HG03175 (cell line): ENCODE results near the gene ADRB2.

ENCODE experiments used
- ATAC-seq: cut with Tn5 transposase; IDR thresholded peaks from one replicate; pipeline ENCODE4 v1.9.1; 2021; ENCODE audit warnings: mild to moderate bottlenecking, moderate library complexity; ENCODE audit not compliant: unreplicated experiment

Gene ADRB2

DNA sequence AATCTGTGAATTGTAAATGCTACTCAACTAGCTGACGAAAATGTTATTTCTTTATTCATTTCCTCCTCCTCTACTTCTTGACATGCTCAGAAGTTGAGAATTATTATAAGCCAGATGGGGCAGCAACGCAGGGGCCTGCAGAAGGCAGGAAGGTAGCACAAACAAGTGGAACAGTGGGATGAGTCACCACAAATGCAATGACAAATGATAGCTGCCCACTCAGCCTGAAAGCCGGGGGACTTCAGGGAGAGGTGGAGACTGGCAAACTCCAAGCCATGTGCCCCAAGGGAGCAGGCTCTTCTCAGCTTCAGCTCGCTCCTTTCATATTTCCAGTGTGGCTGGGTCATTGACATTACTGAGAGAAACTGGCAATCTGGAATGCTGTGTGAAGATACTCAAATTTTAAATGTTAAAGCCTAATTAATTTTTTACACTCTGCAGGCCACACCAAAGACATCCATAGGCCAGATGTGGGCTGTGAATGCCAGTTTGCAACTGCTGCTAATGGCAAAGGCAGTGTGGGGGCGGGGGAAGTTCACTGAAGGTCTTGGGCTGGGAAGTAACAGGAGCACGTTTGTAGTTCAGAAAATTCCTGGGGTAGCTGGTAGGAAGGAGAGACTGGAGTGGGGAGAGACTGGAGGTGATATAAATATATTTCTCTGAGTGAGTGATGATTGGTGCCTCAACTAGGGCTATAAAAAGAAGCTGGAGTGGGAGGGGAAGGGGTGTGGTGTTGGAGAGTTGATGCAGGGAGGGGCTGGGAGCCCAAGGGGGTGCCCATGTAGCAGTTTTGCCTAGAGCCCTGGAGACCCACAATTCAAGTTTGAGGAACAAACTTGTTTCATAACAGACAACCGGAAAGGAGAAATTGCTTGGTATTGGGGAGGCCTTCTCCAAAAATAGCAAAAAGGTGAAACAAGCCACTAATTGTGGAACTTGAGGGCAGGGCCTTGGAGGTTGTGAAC, 20.8 kb upstream of the ADRB2 start:
- peak; percentile 18 for ATAC-seq

- ATAC-seq = no peak
Observed at GRCh38 chr5:148806520-148806931, 19.9 kb upstream of the ADRB2 start.

- ATAC-seq = peak; percentile 23
Observed at GRCh38 chr5:148807851-148808250, 18.6 kb upstream of the ADRB2 start.

GRCh38 chr5:148808864-148809642, 17.4 kb upstream of the ADRB2 start:
- ATAC-seq = peak; percentile 70

DNA sequence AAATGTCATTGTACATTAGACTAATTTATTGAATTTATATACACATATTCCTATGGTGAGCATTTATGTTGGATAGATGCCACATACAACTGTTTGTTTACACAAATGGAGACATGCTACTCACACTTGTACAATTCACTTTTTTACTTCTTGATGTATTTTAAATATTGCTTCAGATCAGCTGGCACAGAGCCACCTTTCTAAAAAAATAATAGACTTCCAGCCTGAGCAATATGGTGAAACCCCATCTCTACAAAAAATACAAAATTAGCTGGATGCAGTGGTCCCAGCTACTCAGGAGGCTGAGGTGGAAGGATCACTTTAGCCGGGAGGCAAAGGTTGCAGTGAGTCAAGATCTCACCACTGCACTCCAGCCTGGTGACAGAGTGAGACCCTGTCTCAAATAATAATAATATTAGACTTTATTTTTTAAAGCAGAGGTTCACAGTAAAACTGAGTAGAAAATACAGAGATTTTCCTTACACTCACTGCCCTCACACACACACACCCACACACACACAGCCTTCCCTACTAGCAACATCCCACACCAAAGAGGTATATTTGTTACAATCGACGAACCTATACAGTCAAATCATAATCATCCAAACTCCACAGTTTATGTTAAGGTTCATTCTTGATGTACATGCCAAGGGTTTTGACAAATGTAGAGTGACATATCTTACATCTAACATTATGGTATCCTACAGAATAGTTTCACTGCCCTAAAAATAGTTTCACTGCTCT, 16.5 kb upstream of the ADRB2 start:
- ATAC-seq = no peak

DNA sequence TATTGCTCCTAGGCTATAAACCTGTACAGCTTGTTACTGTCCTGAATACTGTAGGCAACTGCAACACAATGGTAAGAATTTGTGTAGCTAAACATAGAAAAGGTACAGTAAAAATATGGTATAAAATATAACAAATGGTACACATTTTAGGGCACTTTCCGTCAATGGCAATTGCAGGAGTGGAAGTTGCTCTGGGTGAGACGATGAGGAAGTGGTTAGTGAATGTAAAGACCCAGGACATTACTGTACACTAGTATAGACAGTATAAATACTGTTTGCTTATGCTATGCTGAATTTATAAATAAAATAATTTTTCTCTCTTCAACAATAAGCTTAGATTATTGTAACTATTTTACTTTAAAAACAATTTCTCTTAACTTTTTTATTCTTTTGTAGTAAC, 15.6 kb upstream of the ADRB2 start:
- ATAC-seq = no peak

GRCh38 chr5:148811756-148812155, 14.7 kb upstream of the ADRB2 start:
- ATAC-seq = no peak

- ATAC-seq = no peak
Observed at GRCh38 chr5:148815086-148815485, 11.3 kb upstream of the ADRB2 start.

- no peak for ATAC-seq
Observed at GRCh38 chr5:148815578-148815977, 10.8 kb upstream of the ADRB2 start.

- ATAC-seq = no peak
Observed at GRCh38 chr5:148816357-148816756, 10.1 kb upstream of the ADRB2 start.

DNA sequence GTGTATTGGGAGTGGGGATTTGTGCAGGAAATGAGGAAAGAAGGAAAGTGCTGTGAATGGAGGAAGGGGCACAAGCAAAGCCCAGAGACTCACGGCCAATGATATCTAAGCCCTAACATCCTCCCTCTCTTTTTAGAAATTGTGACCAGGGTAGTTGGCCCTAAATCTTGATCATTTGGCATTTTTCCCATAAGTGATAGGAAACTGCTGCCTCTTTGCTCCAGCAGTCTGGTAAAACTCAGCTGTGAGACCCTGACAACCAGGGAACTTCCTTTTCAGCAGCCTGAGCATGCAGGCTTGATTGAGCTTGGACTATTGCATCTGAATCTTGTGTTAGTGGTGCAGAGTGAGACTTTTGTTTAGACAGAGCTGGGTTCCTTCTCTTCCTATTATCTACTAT, 9.6 kb upstream of the ADRB2 start:
- no peak for ATAC-seq

- ATAC-seq = no peak
Observed at GRCh38 chr5:148817606-148818005, 8.8 kb upstream of the ADRB2 start.

- no peak for ATAC-seq
Observed at GRCh38 chr5:148820461-148821395, 5.7 kb upstream of the ADRB2 start.

- ATAC-seq = no peak
Observed at GRCh38 chr5:148823871-148824270, 2.5 kb upstream of the ADRB2 start.

- peak; percentile 15 for ATAC-seq
Observed at GRCh38 chr5:148825716-148826052, 727 bp upstream of the ADRB2 start.

- peak; percentile 14 for ATAC-seq
Observed at GRCh38 chr5:148826739-148827070, 294 bp downstream of the ADRB2 start.

DNA sequence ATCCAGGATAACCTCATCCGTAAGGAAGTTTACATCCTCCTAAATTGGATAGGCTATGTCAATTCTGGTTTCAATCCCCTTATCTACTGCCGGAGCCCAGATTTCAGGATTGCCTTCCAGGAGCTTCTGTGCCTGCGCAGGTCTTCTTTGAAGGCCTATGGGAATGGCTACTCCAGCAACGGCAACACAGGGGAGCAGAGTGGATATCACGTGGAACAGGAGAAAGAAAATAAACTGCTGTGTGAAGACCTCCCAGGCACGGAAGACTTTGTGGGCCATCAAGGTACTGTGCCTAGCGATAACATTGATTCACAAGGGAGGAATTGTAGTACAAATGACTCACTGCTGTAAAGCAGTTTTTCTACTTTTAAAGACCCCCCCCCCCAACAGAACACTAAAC, 1.3 kb downstream of the ADRB2 start:
- ATAC-seq = no peak

GRCh38 chr5:148828511-148829247, 2.3 kb downstream of the ADRB2 start:
- ATAC-seq = no peak

DNA sequence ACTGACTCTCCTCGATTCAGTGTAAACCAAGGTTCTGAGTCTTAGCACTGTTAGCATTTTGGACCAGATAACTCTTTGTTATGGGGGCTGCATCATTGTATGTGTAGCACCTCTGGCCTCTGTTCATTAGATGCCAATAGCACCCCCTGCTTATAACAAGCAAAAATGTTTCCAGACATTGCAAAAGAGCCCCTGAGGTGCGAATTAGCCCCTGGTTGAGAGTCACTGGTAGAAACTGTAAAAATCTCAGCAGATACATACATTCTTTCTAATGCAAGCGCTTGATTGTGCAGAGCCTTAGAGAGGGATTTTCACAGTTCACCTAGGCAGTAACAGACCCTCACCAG, 2.8 kb downstream of the ADRB2 start:
- no peak for ATAC-seq

GRCh38 chr5:148829734-148830133, 3.3 kb downstream of the ADRB2 start:
- no peak for ATAC-seq
